Keratinocyte (primary cell): ENCODE data around the gene PVALB.

Experiments
- EZH2 ChIP-seq: IDR thresholded peaks from one replicate; pipeline ENCODE4 v1.6.1; 2012; ENCODE audit warnings: inconsistent platforms, mild to moderate bottlenecking, low read length, moderate library complexity
- TF ChIP-seq, protein P1 (sequence below), 3 experiments: IDR thresholded peaks in 1 of 3; conservative IDR thresholded peaks in 1 of 3; optimal IDR thresholded peaks in 1 of 3; 2 replicates in 2 of 3; 3 replicates in 1 of 3; pipeline versions ENCODE3 to v1.5.1; 2011; ENCODE audit warnings: low read length in 3 of 3, mild to moderate bottlenecking in 3 of 3, moderate library complexity in 2 of 3, control low read depth in 1 of 3, inconsistent platforms in 1 of 3; ENCODE audit not compliant: insufficient read depth in 2 of 3; ENCODE audit errors: extremely low read depth in 1 of 3

DNA sequence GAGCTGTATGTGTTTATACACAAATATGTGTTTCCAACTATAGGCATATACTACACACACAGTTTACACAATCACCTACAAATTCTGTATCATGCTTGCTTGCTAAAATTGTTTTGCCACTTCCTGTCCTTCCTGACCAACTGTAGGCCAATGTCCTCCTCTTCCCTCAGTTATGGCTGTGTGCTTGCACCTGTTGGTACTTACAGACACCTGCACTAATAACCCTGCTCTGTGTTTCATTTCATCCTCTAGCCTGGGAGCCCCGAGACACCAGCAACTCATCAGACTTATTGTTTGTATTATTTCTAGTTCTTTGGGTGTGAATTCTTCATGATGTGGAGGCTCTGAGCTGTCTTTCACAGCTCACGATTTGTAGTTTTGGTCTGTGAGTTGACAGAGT, 42.1 kb upstream of the PVALB start:
- TF ChIP-seq, protein P1, sequence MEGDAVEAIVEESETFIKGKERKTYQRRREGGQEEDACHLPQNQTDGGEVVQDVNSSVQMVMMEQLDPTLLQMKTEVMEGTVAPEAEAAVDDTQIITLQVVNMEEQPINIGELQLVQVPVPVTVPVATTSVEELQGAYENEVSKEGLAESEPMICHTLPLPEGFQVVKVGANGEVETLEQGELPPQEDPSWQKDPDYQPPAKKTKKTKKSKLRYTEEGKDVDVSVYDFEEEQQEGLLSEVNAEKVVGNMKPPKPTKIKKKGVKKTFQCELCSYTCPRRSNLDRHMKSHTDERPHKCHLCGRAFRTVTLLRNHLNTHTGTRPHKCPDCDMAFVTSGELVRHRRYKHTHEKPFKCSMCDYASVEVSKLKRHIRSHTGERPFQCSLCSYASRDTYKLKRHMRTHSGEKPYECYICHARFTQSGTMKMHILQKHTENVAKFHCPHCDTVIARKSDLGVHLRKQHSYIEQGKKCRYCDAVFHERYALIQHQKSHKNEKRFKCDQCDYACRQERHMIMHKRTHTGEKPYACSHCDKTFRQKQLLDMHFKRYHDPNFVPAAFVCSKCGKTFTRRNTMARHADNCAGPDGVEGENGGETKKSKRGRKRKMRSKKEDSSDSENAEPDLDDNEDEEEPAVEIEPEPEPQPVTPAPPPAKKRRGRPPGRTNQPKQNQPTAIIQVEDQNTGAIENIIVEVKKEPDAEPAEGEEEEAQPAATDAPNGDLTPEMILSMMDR (optimal IDR thresholded peaks at IDR 0.05 in 1 of 3, IDR thresholded peaks at IDR 0.05 in 1 of 3, conservative IDR thresholded peaks at IDR 0.05 in 1 of 3; ENCODE audit: extremely low read depth in 1 of 3, insufficient read depth in 2 of 3, low read length in 3 of 3), result no peak
- TF ChIP-seq EZH2, result no peak
